K562 (cell line): ENCODE results near the gene NSMCE1. TPM values are rescaled to one million over a fixed set of nuclear protein-coding genes. Genes with fewer than 3 reads are reported as not detected.

Experiments used
- ARID1B ChIP-seq: fragments of 450-650 bp; IDR thresholded peaks from 2 replicates; pipeline ENCODE4 v1.6.1; 2016; ENCODE audit warnings: antibody characterized with exemption, mild to moderate bottlenecking, inconsistent platforms
- ARNT ChIP-seq, 2 experiments: fragments of 450-650 bp; IDR thresholded peaks; 2 replicates each; pipeline ENCODE4 v1.6.1; 2016; ENCODE audit warnings: mild to moderate bottlenecking in 1 of 2
- CREB3 ChIP-seq: fragments of 450-650 bp; conservative IDR thresholded peaks from 2 replicates; pipeline ENCODE4 v1.6.1; 2016; ENCODE audit warnings: missing genetic modification characterization, low read depth, mild to moderate bottlenecking, missing compliant biosample characterization, moderate library complexity
- E2F6 ChIP-seq, 2 experiments: IDR thresholded peaks; 2 replicates each; pipeline ENCODE4 v1.6.1; 2011; ENCODE audit warnings: borderline replicate concordance in 1 of 2, control low read depth in 1 of 2, low read depth in 1 of 2, low read length in 1 of 2, mild to moderate bottlenecking in 1 of 2, mixed read lengths in 1 of 2, moderate library complexity in 1 of 2; ENCODE audit not compliant: insufficient read depth in 1 of 2, insufficient read length in 1 of 2, poor library complexity in 1 of 2, severe bottlenecking in 1 of 2; ENCODE audit errors: extremely low read depth in 1 of 2
- HDAC3 ChIP-seq: fragments of 450-650 bp; IDR thresholded peaks from 2 replicates; pipeline ENCODE4 v1.6.1; 2018; ENCODE audit warnings: borderline replicate concordance, mild to moderate bottlenecking, moderate library complexity; ENCODE audit not compliant: partially characterized antibody
- MAFG ChIP-seq: fragments of 450-650 bp; conservative IDR thresholded peaks from 2 replicates; pipeline ENCODE4 v1.6.1; 2016; ENCODE audit warnings: missing genetic modification characterization, missing compliant biosample characterization
- MTA3 ChIP-seq: fragments of 450-650 bp; formaldehyde crosslinking; IDR thresholded peaks from 2 replicates; pipeline ENCODE4 v1.6.1; 2017; ENCODE audit warnings: mild to moderate bottlenecking, borderline replicate concordance
- NCOA6 ChIP-seq: fragments of 450-650 bp; IDR thresholded peaks from 2 replicates; pipeline ENCODE4 v1.6.1; 2017; ENCODE audit warnings: mild to moderate bottlenecking
- NR2F6 ChIP-seq: fragments of 450-650 bp; formaldehyde crosslinking; IDR thresholded peaks from 2 replicates; pipeline ENCODE4 v1.4.0; 2020; ENCODE audit warnings: mild to moderate bottlenecking
- PKNOX1 ChIP-seq: fragments of 450-650 bp; IDR thresholded peaks from 2 replicates; pipeline ENCODE4 v1.6.1; 2016
- TSHZ1 ChIP-seq: fragments of 250-450 bp; sonication (Bioruptor Pico); IDR thresholded peaks from 2 replicates; pipeline ENCODE4 v1.4.0; 2020; ENCODE audit warnings: mild to moderate bottlenecking, moderate library complexity
- USF1 ChIP-seq: sonication (generic); formaldehyde crosslinking; IDR thresholded peaks from 2 replicates; pipeline ENCODE4 v1.9.0; 2022; ENCODE audit warnings: mild to moderate bottlenecking, missing genetic modification reagents
- ZNF592 ChIP-seq: fragments of 450-650 bp; IDR thresholded peaks from 2 replicates; pipeline ENCODE4 v1.6.1; 2017; ENCODE audit warnings: antibody characterized with exemption, mild to moderate bottlenecking
- ZNF75A ChIP-seq: fragments of 450-650 bp; formaldehyde crosslinking; IDR thresholded peaks from 2 replicates; pipeline ENCODE4 v1.4.0; 2020; ENCODE audit warnings: mild to moderate bottlenecking
- polyA plus RNA-seq, 8 experiments: library from polyadenylated mRNA; depleted of rRNA in 4 of 8; stranded (reverse) in 5 of 8; unstranded in 3 of 8; fragments of >200 nt; fragmentation: Nextera tagmentation in 2 of 8; fragmentation: Illumina TruSeq in 1 of 8; extraction: Ambion mirVana in 2 of 8; extraction: Trizol in 1 of 8; gene quantifications; 2 replicates each; pipeline versions ENCODE4 v1.2.1 to v1.2.3, GENCODE V29; 2011 to 2014; ENCODE audit warnings: inconsistent platforms in 1 of 8, missing spikeins in 1 of 8
- total RNA-seq, 7 experiments: library from RNA; depleted of rRNA in 6 of 7; stranded (reverse); fragments of >200 nt in 6 of 7; fragmentation: Illumina TruSeq in 2 of 7; extraction: Trizol in 2 of 7; gene quantifications; 2 replicates each; pipeline versions ENCODE4 v1.2.1 to v1.2.3, GENCODE V29; 2011 to 2021; ENCODE audit warnings: low replicate concordance in 1 of 7

Gene NSMCE1
- total and polyA plus RNA-seq, 9 of the 15 experiments (the other 6 are each of a cell fraction or from before 2014, with no cell fraction given) = 52.1 to 163 (median 61.5) TPM

- TF ChIP-seq PKNOX1 (peak; percentile 54), MTA3 (peak; percentile 58; the same call in 1 of the 2 replicates), E2F6 (IDR thresholded peaks at IDR 0.05; ENCODE audit: borderline replicate concordance in 1 of 2, extremely low read depth in 1 of 2, insufficient read depth in 1 of 2, insufficient read length in 1 of 2, low read depth in 1 of 2, low read length in 1 of 2, poor library complexity in 1 of 2, severe bottlenecking in 1 of 2) (peak; percentile 41), TSHZ1 (no peak), HDAC3 (peak; percentile 39), NR2F6 (no peak), MAFG (tag) (no peak), NCOA6 (no peak), ZNF75A (CRISPR knock-in tag) (no peak), ARID1B (peak; percentile 72), ZNF592 (peak; percentile 56), CREB3 (tag) (peak; percentile 85), ARNT (IDR thresholded peaks at IDR 0.05) (peak; percentile 49 to 64; a peak in 2 of 4 replicates), USF1 (CRISPR knock-in tag) (peak; percentile 76)
Measured at GRCh38 chr16:27235055-27235937, 33.3 kb downstream of the NSMCE1 start (continued).
